GM20000 (cell line): ENCODE data around the gene KRTAP4-1.
"Not testable (repeated sequence)": the region's sequence is repeated elsewhere in the genome, so short reads cannot be mapped to it uniquely, and the experiment has no call there.

ENCODE experiments used
- DNase-seq: peaks from one replicate; pipeline ENCODE4 v3.0.0; 2012; ENCODE audit warnings: low spot score
- TF ChIP-seq, protein P1 (sequence below): IDR thresholded peaks from 2 replicates; pipeline ENCODE4 v1.5.1; 2012; ENCODE audit warnings: mild to moderate bottlenecking, control low read depth; ENCODE audit errors: extremely low read depth, missing control alignments

Gene KRTAP4-1

DNA sequence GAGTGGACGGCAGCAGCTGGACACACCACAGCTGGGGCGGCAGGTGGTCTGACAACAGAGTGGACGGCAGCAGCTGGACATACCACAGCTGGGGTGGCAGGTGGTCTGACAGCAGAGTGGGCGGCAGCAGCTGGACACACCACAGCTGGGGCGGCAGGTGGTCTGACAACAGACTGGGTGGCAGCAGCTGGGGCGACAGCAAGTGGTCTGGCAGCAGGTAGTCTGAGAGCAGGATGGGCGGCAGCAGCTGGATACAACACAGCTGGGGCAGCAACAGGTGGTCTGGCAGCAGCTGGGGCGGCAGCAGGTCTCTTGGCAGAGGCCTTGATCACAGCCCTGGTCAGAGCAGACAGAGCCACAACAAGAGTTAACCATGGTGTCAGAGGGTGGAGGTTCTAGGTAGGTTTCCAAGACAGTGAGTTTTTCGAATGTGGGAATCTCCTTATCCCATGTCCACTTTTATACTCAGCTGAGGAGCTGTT, at the start of gene KRTAP4-1:
TSS of gene KRTAP4-1 (minus strand) at position 432 of the 482 bp plus-strand sequence. CDS start at position 375, 57 bp downstream.
- TF ChIP-seq, protein P1, sequence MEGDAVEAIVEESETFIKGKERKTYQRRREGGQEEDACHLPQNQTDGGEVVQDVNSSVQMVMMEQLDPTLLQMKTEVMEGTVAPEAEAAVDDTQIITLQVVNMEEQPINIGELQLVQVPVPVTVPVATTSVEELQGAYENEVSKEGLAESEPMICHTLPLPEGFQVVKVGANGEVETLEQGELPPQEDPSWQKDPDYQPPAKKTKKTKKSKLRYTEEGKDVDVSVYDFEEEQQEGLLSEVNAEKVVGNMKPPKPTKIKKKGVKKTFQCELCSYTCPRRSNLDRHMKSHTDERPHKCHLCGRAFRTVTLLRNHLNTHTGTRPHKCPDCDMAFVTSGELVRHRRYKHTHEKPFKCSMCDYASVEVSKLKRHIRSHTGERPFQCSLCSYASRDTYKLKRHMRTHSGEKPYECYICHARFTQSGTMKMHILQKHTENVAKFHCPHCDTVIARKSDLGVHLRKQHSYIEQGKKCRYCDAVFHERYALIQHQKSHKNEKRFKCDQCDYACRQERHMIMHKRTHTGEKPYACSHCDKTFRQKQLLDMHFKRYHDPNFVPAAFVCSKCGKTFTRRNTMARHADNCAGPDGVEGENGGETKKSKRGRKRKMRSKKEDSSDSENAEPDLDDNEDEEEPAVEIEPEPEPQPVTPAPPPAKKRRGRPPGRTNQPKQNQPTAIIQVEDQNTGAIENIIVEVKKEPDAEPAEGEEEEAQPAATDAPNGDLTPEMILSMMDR, result no peak
- DNase-seq, result no peak

DNA sequence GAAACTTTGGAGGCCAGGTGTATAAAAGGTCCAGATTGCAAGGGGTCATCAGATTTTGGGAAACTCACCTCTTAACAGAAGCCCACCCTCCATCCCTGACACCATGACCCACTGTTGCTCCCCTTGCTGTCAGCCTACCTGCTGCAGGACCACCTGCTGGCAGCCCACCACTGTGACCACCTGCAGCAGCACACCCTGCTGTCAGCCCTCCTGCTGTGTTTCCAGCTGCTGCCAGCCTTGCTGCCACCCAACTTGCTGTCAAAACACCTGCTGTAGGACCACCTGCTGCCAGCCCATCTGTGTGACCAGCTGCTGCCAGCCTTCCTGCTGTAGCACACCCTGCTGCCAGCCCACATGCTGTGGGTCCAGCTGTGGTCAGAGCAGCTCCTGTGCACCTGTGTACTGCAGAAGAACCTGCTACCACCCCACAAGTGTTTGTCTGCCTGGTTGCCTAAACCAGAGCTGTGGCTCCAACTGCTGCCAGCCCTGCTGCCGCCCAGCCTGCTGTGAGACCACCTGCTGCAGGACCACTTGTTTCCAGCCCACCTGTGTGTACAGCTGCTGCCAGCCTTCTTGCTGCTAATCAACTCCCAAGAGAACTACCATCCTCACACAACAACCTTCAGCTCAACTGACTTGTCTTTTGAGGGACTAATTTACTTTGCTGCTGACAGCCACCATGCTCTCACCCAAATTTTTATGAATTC, 47.8 kb upstream of the KRTAP4-1 start, which contains the start of gene KRTAP9-3:
TSS of gene KRTAP9-3 (plus strand) at position 51 of the 707 bp plus-strand sequence. CDS start at position 104, 53 bp downstream.
- not testable (repeated sequence) for DNase-seq

DNA sequence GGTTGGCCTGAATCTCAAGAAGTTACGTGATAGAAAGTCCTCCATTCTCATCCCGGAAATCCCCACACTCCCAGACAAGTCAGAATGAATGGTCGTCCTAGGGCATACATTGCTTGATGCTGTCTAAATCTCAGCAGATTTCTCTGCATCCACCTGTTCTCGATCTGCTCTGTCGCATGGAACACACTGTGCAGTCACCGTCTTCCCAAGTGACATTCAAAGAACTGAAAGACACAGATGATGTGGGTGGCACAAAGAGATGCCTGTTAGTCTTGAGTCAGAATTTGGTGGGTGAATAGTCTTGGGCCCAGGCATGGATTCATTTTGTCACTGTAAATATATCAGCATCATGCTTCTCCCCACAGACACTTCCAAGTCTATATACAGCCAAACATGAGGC, 47.0 kb upstream of the KRTAP4-1 start:
- TF ChIP-seq, protein P1, result no peak
- no peak for DNase-seq

DNA sequence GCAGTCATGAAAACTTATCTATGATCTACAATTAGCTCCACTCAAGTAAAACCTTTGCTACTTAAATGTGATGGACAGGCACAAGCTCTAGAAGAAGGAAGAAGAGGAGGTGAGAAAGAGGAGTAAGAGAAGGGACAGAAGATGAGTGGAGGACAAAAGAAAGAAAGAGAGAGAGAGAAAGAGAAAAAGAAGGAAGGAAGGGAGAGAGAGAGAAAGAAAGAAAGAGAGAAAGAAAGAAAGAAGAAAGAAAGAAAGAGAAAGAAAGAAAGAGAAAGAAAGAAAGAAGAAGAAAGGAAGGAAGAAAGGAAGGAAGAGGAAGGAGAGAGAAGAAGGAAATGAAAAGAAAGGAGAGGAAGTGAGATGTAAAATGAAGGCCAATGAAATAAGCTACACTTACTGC, 45.4 kb upstream of the KRTAP4-1 start:
- TF ChIP-seq, protein P1, result no peak
- no peak for DNase-seq

DNA sequence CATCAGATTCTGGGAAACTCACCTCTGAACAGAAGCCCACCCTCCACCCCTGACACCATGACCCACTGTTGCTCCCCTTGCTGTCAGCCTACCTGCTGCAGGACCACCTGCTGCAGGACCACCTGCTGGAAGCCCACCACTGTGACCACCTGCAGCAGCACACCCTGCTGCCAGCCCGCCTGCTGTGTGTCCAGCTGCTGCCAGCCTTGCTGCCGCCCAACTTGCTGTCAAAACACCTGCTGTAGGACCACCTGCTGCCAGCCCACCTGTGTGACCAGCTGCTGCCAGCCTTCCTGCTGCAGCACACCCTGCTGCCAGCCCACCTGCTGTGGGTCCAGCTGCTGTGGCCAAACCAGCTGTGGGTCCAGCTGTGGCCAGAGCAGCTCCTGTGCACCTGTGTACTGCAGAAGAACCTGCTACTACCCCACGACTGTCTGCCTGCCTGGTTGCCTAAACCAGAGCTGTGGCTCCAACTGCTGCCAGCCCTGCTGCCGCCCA, 41.9 kb upstream of the KRTAP4-1 start, which contains the start of gene KRTAP9-2:
TSS of gene KRTAP9-2 (plus strand) at position 51 of the 498 bp plus-strand sequence. CDS start at position 58, 7 bp downstream.
- DNase-seq, result not testable (repeated sequence)

DNA sequence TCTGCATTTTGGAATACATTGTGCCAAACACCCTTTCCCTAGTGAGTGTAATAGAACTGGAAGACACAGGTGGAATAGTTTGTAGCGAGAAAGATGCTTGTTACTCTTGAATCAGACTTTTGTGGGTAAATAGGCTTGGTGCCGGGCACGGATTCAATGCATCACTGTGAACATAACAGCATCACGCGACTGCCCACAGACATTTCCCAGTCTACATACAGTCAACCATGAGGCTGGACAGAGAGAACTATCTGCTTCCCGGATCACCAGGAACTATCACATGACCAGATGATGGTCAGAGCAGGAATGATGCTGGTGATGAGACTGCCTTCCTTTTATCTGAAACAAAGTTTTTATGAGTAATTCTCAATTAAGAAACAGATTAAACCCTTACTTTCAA, 41.3 kb upstream of the KRTAP4-1 start:
- TF ChIP-seq, protein P1, result no peak
- DNase-seq, result no peak

DNA sequence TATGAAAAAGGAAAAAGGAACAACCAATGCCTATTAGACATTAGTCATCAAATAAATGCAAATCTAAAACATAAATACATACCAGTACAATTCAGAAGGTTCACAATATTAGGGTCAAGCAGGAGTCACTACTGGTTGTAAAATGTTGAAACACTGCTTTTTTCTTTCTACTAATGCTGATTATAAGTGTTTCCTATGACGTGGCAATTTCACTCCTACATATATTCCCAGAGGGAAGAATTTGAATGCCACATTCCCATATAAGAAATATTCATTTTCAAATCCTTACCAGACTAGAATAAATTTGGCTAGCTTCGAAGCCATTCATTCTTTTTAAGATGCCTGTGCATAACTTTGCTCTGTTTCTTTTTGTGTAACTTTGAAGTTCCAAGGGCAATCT, 39.1 kb upstream of the KRTAP4-1 start:
- DNase-seq, result no peak
- TF ChIP-seq, protein P1, result no peak

DNA sequence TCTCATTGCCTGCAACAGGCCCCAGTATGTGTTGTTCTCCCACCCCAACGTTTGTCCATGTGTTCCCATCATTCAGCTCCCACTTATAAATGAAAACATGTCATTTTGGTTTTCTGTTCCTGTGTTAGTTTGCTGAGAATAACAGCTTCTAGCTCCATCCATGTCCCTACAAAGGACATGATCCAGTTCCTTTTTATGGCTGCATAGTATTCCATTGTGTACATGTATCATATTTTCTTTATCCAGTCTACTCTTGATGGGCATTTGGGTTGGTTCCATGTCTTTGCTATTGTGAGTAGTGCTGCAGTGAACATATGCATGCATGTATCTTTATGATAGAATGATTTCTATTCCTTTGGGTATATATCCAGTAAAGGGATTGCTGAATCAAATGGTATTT, 31.0 kb upstream of the KRTAP4-1 start:
- DNase-seq, result no peak
- TF ChIP-seq, protein P1, result no peak
